VCaP (cell line): ENCODE measurements around the gene TBC1D1.
"Not testable (repeated sequence)": the region's sequence is repeated elsewhere in the genome, so short reads cannot be mapped to it uniquely, and the experiment has no call there.

Experiments
- H3K27ac ChIP-seq: fragments of 450-650 bp; 2 replicates; pipeline ENCODE4 v1.5.1; 2017
- CTCF ChIP-seq: fragments of 450-650 bp; conservative IDR thresholded peaks from 2 replicates; pipeline ENCODE4 v1.5.1; 2017; ENCODE audit warnings: mild to moderate bottlenecking, moderate library complexity

Gene TBC1D1

GRCh38 chr4:37964734-37965457 is 74.0 kb downstream of the TBC1D1 start:
- TF ChIP-seq CTCF: no peak
- H3K27ac ChIP-seq: no peak overlapping the region

- TF ChIP-seq CTCF: no peak
- H3K27ac ChIP-seq: no peak overlapping the region
These were observed 75.2 kb downstream of the TBC1D1 start for GRCh38 chr4:37966044-37966443.

GRCh38 chr4:37967736-37968135 is 76.9 kb downstream of the TBC1D1 start:
- peak overlapping the region; percentile 45; the same call in 1 of the 2 replicates for H3K27ac ChIP-seq
- no peak for TF ChIP-seq CTCF

GRCh38 chr4:37968747-37969146 is 77.9 kb downstream of the TBC1D1 start:
- no peak for TF ChIP-seq CTCF

GRCh38 chr4:37970702-37971101 is 79.8 kb downstream of the TBC1D1 start:
- H3K27ac ChIP-seq: no peak overlapping the region

More at GRCh38 chr4:37968747-37969146, 77.9 kb downstream of the TBC1D1 start:
- peak overlapping the region; percentile 45; the same call in 1 of the 2 replicates for H3K27ac ChIP-seq

GRCh38 chr4:37971202-37971601 is 80.3 kb downstream of the TBC1D1 start:
- H3K27ac ChIP-seq: no peak overlapping the region
- TF ChIP-seq CTCF: no peak

More at GRCh38 chr4:37970702-37971101, 79.8 kb downstream of the TBC1D1 start:
- TF ChIP-seq CTCF: peak; percentile 59

- no peak overlapping the region for H3K27ac ChIP-seq
- no peak for TF ChIP-seq CTCF
These were observed 82.6 kb downstream of the TBC1D1 start for GRCh38 chr4:37973441-37973840.

GRCh38 chr4:37975321-37975822 is 84.5 kb downstream of the TBC1D1 start:
- not testable (repeated sequence) for H3K27ac ChIP-seq
